ENCODE data around the gene GOLGA8N. TPM values are rescaled to one million over a fixed set of nuclear protein-coding genes. Genes with fewer than 3 reads are reported as not detected.
A peak's percentile ranks its signal among the peaks of the same experiment; 100 is the strongest.

Gene GOLGA8N
- total and polyA plus RNA-seq, 2 of the 8 experiments (the other 6 are each of a cell fraction or from before 2014, with no cell fraction given), result 0.54 to 0.99 TPM

- TF ChIP-seq RAD21 (IDR thresholded peaks at IDR 0.05 in 1 of 2, conservative IDR thresholded peaks at IDR 0.05 in 1 of 2; ENCODE audit: low read depth in 2 of 2, low read length in 2 of 2) (peak; percentile 85 to 92), RNF2 (IDR thresholded peaks at IDR 0.05; ENCODE audit: borderline replicate concordance, low read depth, low read length, missing control alignments, poor library complexity, severe bottlenecking) (no peak), FOSL1 (IDR thresholded peaks at IDR 0.05; ENCODE audit: insufficient read depth, low read depth, low read length) (no peak), CHD7 (IDR thresholded peaks at IDR 0.05; ENCODE audit: insufficient replicate concordance, low read length) (no peak), ATF3 (IDR thresholded peaks at IDR 0.05; ENCODE audit: insufficient read depth, low read depth, low read length) (no peak), CTBP2 (IDR thresholded peaks at IDR 0.05; ENCODE audit: borderline replicate concordance, insufficient read depth, insufficient read length, low read length) (no peak), TCF12 (IDR thresholded peaks at IDR 0.05; ENCODE audit: low read depth, low read length) (no peak), POLR2A (IDR thresholded peaks at IDR 0.05; ENCODE audit: control extremely low read depth in 1 of 2, low read depth in 2 of 2, low read length in 2 of 2) (no peak), SP2 (IDR thresholded peaks at IDR 0.05; ENCODE audit: low read length) (no peak)
These were observed 58.1 kb downstream of the GOLGA8N start (continued) for GRCh38 chr15:32651229-32651837.

Data from H1 (cell line).